ENCODE data around the gene GPC3.
"Not testable (repeated sequence)": the region's sequence is repeated elsewhere in the genome, so short reads cannot be mapped to it uniquely, and the experiment has no call there.

- TF ChIP-seq CTCF (IDR thresholded peaks at IDR 0.05 in 4 of 5, conservative IDR thresholded peaks at IDR 0.05 in 1 of 5); POLR2A (IDR thresholded peaks at IDR 0.05): not testable (repeated sequence)
These were observed 222.3 kb downstream of the GPC3 start for GRCh38 chrX:133762976-133763548.
